ENCODE measurements around the gene TMEM245. TPM values are rescaled to one million over a fixed set of nuclear protein-coding genes. Genes with fewer than 3 reads are reported as not detected.

The TMEM245 gene
- total RNA-seq, 1 experiment from 2014 or later: 54.0 TPM

- ChIA-PET CTCF (no interaction called here), POLR2A (interaction anchor here (0.6 kb wide), 1 partner anchor 1656 kb away, joined by 3 read pairs; no protein-coding TSS in a partner anchor)
- peak overlapping the region; percentile 95 for H3K27ac ChIP-seq (ENCODE audit: low read length)
- BruUV-seq (replicated peaks): no TSS peak
- intact Hi-C loops (cut with micrococcal nuclease; ENCODE audit: unreplicated experiment): no loop called here
- in situ Hi-C loops (cut with HindIII; ENCODE audit: low pct_unique_long_range_greater_than_20kb, low sequenced_read_pairs): no loop called here
- TF ChIP-seq CTCF (IDR thresholded peaks at IDR 0.05) (no peak), SIN3A (IDR thresholded peaks at IDR 0.05; ENCODE audit: borderline replicate concordance, insufficient read depth, low read depth, low read length) (no peak), TCF7L2 (IDR thresholded peaks at IDR 0.05; ENCODE audit: low read depth, low read length) (no peak), POLR2AphosphoS5 (IDR thresholded peaks at IDR 0.05; ENCODE audit: low read depth, low read length) (no peak)
- TF ChIP-seq, protein P1, sequence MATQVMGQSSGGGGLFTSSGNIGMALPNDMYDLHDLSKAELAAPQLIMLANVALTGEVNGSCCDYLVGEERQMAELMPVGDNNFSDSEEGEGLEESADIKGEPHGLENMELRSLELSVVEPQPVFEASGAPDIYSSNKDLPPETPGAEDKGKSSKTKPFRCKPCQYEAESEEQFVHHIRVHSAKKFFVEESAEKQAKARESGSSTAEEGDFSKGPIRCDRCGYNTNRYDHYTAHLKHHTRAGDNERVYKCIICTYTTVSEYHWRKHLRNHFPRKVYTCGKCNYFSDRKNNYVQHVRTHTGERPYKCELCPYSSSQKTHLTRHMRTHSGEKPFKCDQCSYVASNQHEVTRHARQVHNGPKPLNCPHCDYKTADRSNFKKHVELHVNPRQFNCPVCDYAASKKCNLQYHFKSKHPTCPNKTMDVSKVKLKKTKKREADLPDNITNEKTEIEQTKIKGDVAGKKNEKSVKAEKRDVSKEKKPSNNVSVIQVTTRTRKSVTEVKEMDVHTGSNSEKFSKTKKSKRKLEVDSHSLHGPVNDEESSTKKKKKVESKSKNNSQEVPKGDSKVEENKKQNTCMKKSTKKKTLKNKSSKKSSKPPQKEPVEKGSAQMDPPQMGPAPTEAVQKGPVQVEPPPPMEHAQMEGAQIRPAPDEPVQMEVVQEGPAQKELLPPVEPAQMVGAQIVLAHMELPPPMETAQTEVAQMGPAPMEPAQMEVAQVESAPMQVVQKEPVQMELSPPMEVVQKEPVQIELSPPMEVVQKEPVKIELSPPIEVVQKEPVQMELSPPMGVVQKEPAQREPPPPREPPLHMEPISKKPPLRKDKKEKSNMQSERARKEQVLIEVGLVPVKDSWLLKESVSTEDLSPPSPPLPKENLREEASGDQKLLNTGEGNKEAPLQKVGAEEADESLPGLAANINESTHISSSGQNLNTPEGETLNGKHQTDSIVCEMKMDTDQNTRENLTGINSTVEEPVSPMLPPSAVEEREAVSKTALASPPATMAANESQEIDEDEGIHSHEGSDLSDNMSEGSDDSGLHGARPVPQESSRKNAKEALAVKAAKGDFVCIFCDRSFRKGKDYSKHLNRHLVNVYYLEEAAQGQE (IDR thresholded peaks at IDR 0.05; ENCODE audit: insufficient read depth in 1 of 2, low read depth in 2 of 2, low read length in 1 of 2): no peak
- DNase-seq (ENCODE audit: low read depth, low spot score) (no peak), ATAC-seq (no peak)
- no peaks in the 10 kb centered on the region for H3K27me3 ChIP-seq (ENCODE audit: control insufficient read depth, insufficient read depth, low read length)
- peak overlapping the region; percentile 11 to 33; a peak in 3 of 4 replicates for H3K4me3 ChIP-seq (ENCODE audit: low read depth in 2 of 2, low read length in 2 of 2)
- peaks cover 3% of the 10 kb centered on the region; the same call in 1 of the 2 replicates for H3K36me3 ChIP-seq (ENCODE audit: control insufficient read depth, insufficient read depth, low read length)
- peaks cover 39% of the 10 kb centered on the region for H3K4me1 ChIP-seq (ENCODE audit: control insufficient read depth, insufficient read depth, low read length)
- H3K9me3 ChIP-seq (ENCODE audit: control insufficient read depth, insufficient read depth, low read depth, low read length): no peaks in the 10 kb centered on the region
These were observed 5.1 kb downstream of the TMEM245 start for GRCh38 chr9:109114670-109115069.

GRCh38 chr9:109113892-109114609 lies 5.7 kb downstream of the TMEM245 start:
- H3K9me3 ChIP-seq (ENCODE audit: control insufficient read depth, insufficient read depth, low read depth, low read length): no peaks in the 10 kb centered on the region
- POLR2A ChIA-PET: interaction anchor here (0.6 kb wide), 1 partner anchor 1656 kb away, joined by 3 read pairs; no protein-coding TSS in a partner anchor
- peak overlapping the region; percentile 11 to 33; a peak in 3 of 4 replicates for H3K4me3 ChIP-seq (ENCODE audit: low read depth in 2 of 2, low read length in 2 of 2)
- peak overlapping the region; percentile 95 for H3K27ac ChIP-seq (ENCODE audit: low read length)
- DNase-seq (ENCODE audit: low read depth, low spot score) (no peak), ATAC-seq (no peak)
- intact Hi-C loops (cut with micrococcal nuclease; ENCODE audit: unreplicated experiment) (no loop called here), in situ Hi-C loops (cut with HindIII; ENCODE audit: low pct_unique_long_range_greater_than_20kb, low sequenced_read_pairs) (no loop called here)
- no TSS peak for BruUV-seq (replicated peaks)
- no peak for TF ChIP-seq POLR2AphosphoS5 (IDR thresholded peaks at IDR 0.05; ENCODE audit: low read depth, low read length)
- TF ChIP-seq CTCF (IDR thresholded peaks at IDR 0.05): no peak
- no peak for TF ChIP-seq SIN3A (IDR thresholded peaks at IDR 0.05; ENCODE audit: borderline replicate concordance, insufficient read depth, low read depth, low read length)
- TF ChIP-seq, protein P1 (IDR thresholded peaks at IDR 0.05; ENCODE audit: insufficient read depth in 1 of 2, low read depth in 2 of 2, low read length in 1 of 2): no peak
- TF ChIP-seq TCF7L2 (IDR thresholded peaks at IDR 0.05; ENCODE audit: low read depth, low read length): no peak
- peaks cover 40% of the 10 kb centered on the region for H3K4me1 ChIP-seq (ENCODE audit: control insufficient read depth, insufficient read depth, low read length)
- H3K27me3 ChIP-seq (ENCODE audit: control insufficient read depth, insufficient read depth, low read length): no peaks in the 10 kb centered on the region
- H3K36me3 ChIP-seq (ENCODE audit: control insufficient read depth, insufficient read depth, low read length): peaks cover 1% of the 10 kb centered on the region; the same call in 1 of the 2 replicates
- CTCF ChIA-PET: no interaction called here

Measured in Panc1 (cell line).